ENCODE results near the gene COLEC11. TPM values are rescaled to one million over a fixed set of nuclear protein-coding genes. Genes with fewer than 3 reads are reported as not detected.
A peak's percentile ranks its signal among the peaks of the same experiment; 100 is the strongest.

COLEC11 gene
- total RNA-seq, 4 donors from 2014 or later, result 2.1 to 19.1 (median 6.6) TPM

DNA sequence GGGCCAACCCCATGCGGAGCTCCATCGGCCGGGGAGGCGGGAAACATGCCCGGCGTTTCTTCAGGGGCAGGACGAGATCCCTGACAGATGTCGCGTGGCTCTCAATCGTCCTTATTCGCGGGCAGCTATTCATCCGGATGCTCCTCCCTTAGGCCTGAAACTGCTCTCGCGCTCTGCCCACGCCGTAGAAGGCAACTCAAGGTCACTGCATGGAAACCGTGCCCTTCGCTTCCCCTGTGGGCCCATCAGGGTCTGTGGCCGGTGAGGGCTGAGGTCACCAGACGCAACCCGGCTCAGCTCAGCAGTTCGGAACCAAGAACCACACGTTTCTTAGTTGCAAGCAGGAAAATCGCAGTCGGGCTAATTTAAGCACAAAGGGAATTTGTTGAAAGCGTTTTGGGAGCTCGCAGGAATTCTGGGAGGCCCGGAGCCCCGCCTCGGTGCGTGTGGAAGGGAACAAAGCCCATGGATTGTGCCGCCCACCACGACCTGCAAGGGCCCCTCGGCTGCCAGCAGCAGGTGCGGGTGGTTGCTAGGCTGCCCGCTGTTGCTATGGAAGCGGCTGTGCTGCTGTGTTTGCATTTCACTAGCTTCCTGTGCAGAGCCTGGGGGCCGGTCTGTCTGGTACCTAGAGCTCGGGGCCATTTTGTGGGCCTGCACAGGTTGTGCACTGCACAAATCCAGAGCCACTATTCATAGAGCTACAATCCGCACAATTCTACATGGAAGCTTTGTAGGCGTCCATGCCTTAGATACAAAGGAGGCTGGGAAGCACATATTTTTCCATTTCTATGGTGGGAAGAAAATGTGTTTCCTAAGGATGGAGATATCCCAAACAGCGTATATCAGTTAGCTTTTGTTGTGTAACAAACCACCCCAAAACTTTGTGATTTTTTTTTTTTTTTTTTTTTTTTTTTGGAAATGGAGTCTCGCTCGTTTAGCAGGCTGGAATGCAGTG is 57.1 kb downstream of the COLEC11 start:
- TF ChIP-seq POLR2AphosphoS5 (IDR thresholded peaks at IDR 0.05) (no peak), POLR2A (IDR thresholded peaks at IDR 0.05; ENCODE audit: low read depth) (no peak), EP300 (IDR thresholded peaks at IDR 0.05) (no peak)
- TF ChIP-seq, protein P1, sequence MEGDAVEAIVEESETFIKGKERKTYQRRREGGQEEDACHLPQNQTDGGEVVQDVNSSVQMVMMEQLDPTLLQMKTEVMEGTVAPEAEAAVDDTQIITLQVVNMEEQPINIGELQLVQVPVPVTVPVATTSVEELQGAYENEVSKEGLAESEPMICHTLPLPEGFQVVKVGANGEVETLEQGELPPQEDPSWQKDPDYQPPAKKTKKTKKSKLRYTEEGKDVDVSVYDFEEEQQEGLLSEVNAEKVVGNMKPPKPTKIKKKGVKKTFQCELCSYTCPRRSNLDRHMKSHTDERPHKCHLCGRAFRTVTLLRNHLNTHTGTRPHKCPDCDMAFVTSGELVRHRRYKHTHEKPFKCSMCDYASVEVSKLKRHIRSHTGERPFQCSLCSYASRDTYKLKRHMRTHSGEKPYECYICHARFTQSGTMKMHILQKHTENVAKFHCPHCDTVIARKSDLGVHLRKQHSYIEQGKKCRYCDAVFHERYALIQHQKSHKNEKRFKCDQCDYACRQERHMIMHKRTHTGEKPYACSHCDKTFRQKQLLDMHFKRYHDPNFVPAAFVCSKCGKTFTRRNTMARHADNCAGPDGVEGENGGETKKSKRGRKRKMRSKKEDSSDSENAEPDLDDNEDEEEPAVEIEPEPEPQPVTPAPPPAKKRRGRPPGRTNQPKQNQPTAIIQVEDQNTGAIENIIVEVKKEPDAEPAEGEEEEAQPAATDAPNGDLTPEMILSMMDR (IDR thresholded peaks at IDR 0.05), result no peak
- Histone ChIP-seq H3K27ac (replicated peaks in 1 of 4) (peak overlapping the region; percentile 67 to 83 (median 78)), H3K4me3 (peak overlapping the region; percentile 37 to 50 (median 46)), H3K9me3 (no peaks in the 10 kb centered on the region), H3K27me3 (no peaks in the 10 kb centered on the region), H3K36me3 (no peaks in the 10 kb centered on the region), H3K4me1 (peaks cover 11 to 22% (median 20%) of the 10 kb centered on the region in 4 donors)
- intact Hi-C loops (cut with DNase I), result loop anchor here (5.0 kb wide), 2 partner anchors 65 to 230 kb away; no protein-coding TSS in a partner anchor
- WGBS, result 57% methylated on average over 31 of the region's 45 CpGs
- no peak for DNase-seq (ENCODE audit: extremely low spot score)

GRCh38 chr2:3652896-3653625 is 58.1 kb downstream of the COLEC11 start:
- 95% methylated on average over 9 of the region's 9 CpGs for WGBS
- intact Hi-C loops (cut with DNase I), result loop anchor here (5.0 kb wide), 2 partner anchors 66 to 231 kb away; no protein-coding TSS in a partner anchor
- no peak for DNase-seq (ENCODE audit: extremely low spot score)
- TF ChIP-seq POLR2AphosphoS5 (IDR thresholded peaks at IDR 0.05) (no peak), POLR2A (IDR thresholded peaks at IDR 0.05; ENCODE audit: low read depth) (no peak), EP300 (IDR thresholded peaks at IDR 0.05) (no peak)
- TF ChIP-seq, protein P1 (IDR thresholded peaks at IDR 0.05), result no peak
- H3K27me3 ChIP-seq, result no peaks in the 10 kb centered on the region
- no peaks in the 10 kb centered on the region for H3K36me3 ChIP-seq
- H3K4me3 ChIP-seq, result no peak overlapping the region
- peaks cover 11 to 22% (median 20%) of the 10 kb centered on the region in 4 donors for H3K4me1 ChIP-seq
- no peak overlapping the region for H3K27ac ChIP-seq (replicated peaks in 1 of 4)
- no peaks in the 10 kb centered on the region for H3K9me3 ChIP-seq

- H3K27ac ChIP-seq (replicated peaks in 1 of 4), result no peak overlapping the region
- no peaks in the 10 kb centered on the region for H3K36me3 ChIP-seq
- H3K27me3 ChIP-seq, result no peaks in the 10 kb centered on the region
- 93% methylated on average over 10 of the region's 10 CpGs for WGBS
- peaks cover 12 to 22% (median 21%) of the 10 kb centered on the region in 4 donors for H3K4me1 ChIP-seq
- no peaks in the 10 kb centered on the region for H3K9me3 ChIP-seq
- intact Hi-C loops (cut with DNase I), result loop anchor here (5.0 kb wide), 2 partner anchors 67 to 232 kb away; no protein-coding TSS in a partner anchor
- no peak overlapping the region for H3K4me3 ChIP-seq
- DNase-seq (ENCODE audit: extremely low spot score), result no peak
- TF ChIP-seq, protein P1 (IDR thresholded peaks at IDR 0.05), result no peak
- TF ChIP-seq EP300 (IDR thresholded peaks at IDR 0.05) (no peak), POLR2AphosphoS5 (IDR thresholded peaks at IDR 0.05) (no peak), POLR2A (IDR thresholded peaks at IDR 0.05; ENCODE audit: low read depth) (no peak)
Observed at GRCh38 chr2:3654011-3654410, 59.1 kb downstream of the COLEC11 start.

- H3K36me3 ChIP-seq, result no peaks in the 10 kb centered on the region
- TF ChIP-seq POLR2AphosphoS5 (IDR thresholded peaks at IDR 0.05) (no peak), EP300 (IDR thresholded peaks at IDR 0.05) (no peak), POLR2A (IDR thresholded peaks at IDR 0.05; ENCODE audit: low read depth) (no peak)
- TF ChIP-seq, protein P1 (IDR thresholded peaks at IDR 0.05), result no peak
- 83% methylated on average over 21 of the region's 21 CpGs for WGBS
Observed at GRCh38 chr2:3654531-3655225, 59.8 kb downstream of the COLEC11 start.

More at GRCh38 chr2:3654531-3655225, 59.8 kb downstream of the COLEC11 start:
- intact Hi-C loops (cut with DNase I), result loop anchor here (5.0 kb wide), 2 partner anchors 67 to 232 kb away; no protein-coding TSS in a partner anchor
- DNase-seq (ENCODE audit: extremely low spot score), result no peak
- no peaks in the 10 kb centered on the region for H3K27me3 ChIP-seq
- H3K4me3 ChIP-seq, result no peak overlapping the region
- H3K4me1 ChIP-seq, result peaks cover 17 to 25% (median 23%) of the 10 kb centered on the region in 4 donors
- H3K27ac ChIP-seq (replicated peaks in 1 of 4), result no peak overlapping the region
- H3K9me3 ChIP-seq, result no peaks in the 10 kb centered on the region

Measured in esophagus muscularis mucosa (tissue), 4 donors.